Measurements from ENCODE around the gene RRAS.

Gene RRAS

DNA sequence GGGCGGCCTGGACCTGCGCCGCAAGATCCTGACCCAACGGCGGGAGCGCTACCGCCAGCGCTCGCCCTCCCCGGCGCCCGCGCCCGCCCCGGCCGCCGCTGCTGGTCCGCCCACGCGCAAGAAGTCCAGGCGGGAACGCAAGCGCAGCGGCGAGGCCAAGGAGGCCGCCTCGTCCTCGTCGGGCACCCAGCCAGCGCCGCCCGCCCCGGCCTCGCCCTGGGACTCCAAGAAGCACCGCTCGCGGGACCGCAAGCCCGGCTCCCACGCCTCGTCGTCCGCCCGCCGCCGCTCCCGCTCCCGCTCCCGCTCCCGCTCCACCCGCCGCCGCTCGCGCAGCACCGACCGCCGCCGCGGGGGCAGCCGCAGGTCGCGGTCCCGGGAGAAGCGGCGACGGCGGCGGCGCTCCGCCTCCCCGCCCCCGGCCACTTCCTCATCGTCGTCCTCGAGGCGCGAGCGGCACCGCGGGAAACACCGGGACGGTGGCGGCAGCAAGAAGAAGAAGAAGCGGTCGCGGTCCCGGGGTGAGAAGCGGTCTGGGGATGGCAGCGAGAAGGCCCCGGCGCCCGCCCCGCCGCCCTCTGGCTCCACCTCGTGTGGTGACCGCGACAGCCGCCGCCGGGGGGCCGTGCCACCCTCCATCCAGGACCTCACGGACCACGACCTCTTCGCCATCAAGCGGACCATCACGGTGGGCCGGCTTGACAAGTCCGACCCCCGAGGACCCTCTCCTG lies 12.0 kb upstream of the RRAS start:
- Histone ChIP-seq H3K4me3 (ENCODE audit: low read length) (no peak overlapping the region), H3K27ac (ENCODE audit: low read length) (no peak overlapping the region), H3K9ac (ENCODE audit: low read length) (no peak overlapping the region), H3K79me2 (ENCODE audit: low read length) (peaks cover 10% of the 10 kb centered on the region; the same call in 1 of the 2 replicates), H3K4me1 (ENCODE audit: low read length) (no peaks in the 10 kb centered on the region), H3K27me3 (ENCODE audit: low read depth, low read length) (no peaks in the 10 kb centered on the region), H3K4me2 (ENCODE audit: low read length) (no peak overlapping the region), H2AFZ (ENCODE audit: low read depth, low read length) (no peak overlapping the region), H3K36me3 (replicated peaks; ENCODE audit: low read depth, low read length) (peaks cover 61% of the 10 kb centered on the region), H3K9me3 (ENCODE audit: insufficient read depth, low read length) (no peaks in the 10 kb centered on the region), H4K20me1 (ENCODE audit: insufficient read depth, low read length) (0 out of 2 replicates have a peak, but pooled peaks cover 8% of the 10 kb centered on the region)
- no peak for TF ChIP-seq EZH2phosphoT487 (IDR thresholded peaks at IDR 0.05; ENCODE audit: low read depth)
- TF ChIP-seq, protein P1, sequence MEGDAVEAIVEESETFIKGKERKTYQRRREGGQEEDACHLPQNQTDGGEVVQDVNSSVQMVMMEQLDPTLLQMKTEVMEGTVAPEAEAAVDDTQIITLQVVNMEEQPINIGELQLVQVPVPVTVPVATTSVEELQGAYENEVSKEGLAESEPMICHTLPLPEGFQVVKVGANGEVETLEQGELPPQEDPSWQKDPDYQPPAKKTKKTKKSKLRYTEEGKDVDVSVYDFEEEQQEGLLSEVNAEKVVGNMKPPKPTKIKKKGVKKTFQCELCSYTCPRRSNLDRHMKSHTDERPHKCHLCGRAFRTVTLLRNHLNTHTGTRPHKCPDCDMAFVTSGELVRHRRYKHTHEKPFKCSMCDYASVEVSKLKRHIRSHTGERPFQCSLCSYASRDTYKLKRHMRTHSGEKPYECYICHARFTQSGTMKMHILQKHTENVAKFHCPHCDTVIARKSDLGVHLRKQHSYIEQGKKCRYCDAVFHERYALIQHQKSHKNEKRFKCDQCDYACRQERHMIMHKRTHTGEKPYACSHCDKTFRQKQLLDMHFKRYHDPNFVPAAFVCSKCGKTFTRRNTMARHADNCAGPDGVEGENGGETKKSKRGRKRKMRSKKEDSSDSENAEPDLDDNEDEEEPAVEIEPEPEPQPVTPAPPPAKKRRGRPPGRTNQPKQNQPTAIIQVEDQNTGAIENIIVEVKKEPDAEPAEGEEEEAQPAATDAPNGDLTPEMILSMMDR (IDR thresholded peaks at IDR 0.05; ENCODE audit: low read depth, low read length) = no peak

DNA sequence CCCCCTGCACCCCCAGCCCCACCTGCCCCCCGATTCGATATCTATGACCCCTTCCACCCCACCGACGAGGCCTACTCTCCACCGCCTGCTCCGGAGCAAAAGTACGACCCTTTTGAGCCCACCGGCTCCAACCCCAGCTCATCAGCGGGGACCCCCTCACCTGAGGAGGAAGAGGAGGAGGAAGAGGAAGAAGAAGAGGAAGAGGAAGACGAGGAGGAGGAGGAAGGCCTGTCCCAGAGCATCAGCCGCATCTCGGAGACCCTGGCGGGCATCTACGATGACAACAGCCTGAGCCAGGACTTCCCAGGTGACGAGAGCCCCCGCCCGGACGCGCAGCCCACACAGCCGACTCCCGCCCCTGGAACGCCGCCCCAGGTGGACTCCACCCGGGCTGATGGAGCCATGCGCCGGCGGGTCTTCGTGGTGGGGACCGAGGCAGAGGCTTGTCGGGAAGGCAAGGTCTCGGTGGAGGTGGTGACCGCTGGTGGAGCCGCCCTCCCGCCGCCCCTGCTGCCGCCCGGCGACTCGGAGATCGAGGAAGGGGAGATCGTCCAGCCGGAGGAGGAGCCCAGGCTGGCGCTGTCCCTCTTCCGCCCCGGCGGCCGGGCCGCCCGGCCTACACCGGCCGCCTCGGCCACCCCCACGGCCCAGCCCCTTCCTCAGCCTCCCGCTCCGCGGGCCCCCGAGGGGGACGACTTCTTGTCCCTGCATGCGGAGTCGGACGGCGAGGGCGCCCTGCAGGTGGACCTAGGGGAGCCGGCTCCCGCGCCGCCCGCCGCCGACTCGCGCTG lies 11.3 kb upstream of the RRAS start:
- Histone ChIP-seq H3K9me3 (ENCODE audit: insufficient read depth, low read length) (no peaks in the 10 kb centered on the region), H3K4me1 (ENCODE audit: low read length) (no peaks in the 10 kb centered on the region), H3K4me3 (ENCODE audit: low read length) (no peak overlapping the region), H3K36me3 (replicated peaks; ENCODE audit: low read depth, low read length) (peaks cover 59% of the 10 kb centered on the region), H3K4me2 (ENCODE audit: low read length) (no peak overlapping the region), H4K20me1 (ENCODE audit: insufficient read depth, low read length) (0 out of 2 replicates have a peak, but pooled peaks cover 8% of the 10 kb centered on the region), H3K9ac (ENCODE audit: low read length) (no peak overlapping the region), H3K27me3 (ENCODE audit: low read depth, low read length) (no peaks in the 10 kb centered on the region), H2AFZ (ENCODE audit: low read depth, low read length) (no peak overlapping the region), H3K27ac (ENCODE audit: low read length) (no peak overlapping the region), H3K79me2 (ENCODE audit: low read length) (peaks cover 17% of the 10 kb centered on the region; the same call in 1 of the 2 replicates)
- TF ChIP-seq EZH2phosphoT487 (IDR thresholded peaks at IDR 0.05; ENCODE audit: low read depth) = no peak
- TF ChIP-seq, protein P1 (IDR thresholded peaks at IDR 0.05; ENCODE audit: low read depth, low read length) = no peak

DNA sequence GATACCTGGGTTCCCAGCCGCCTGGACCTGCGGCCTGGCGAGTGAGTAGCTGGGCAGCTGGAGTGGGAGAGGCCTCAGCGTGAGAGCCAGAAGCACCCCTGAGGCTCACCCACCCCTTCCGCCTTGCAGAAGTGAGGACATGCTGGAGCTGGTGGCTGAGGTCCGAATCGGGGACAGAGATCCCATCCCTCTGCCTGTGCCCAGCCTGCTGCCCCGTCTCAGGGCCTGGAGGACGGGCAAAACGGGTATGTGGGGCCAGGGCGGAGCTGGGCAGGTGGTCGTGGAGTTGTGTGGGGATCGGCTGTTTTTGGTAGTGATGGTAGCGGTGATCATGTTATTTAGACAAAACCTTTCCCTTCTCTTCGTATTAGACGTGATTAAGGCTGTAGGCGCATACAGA lies 6.6 kb upstream of the RRAS start:
- no peak for TF ChIP-seq EZH2phosphoT487 (IDR thresholded peaks at IDR 0.05; ENCODE audit: low read depth)
- TF ChIP-seq, protein P1 (IDR thresholded peaks at IDR 0.05; ENCODE audit: low read depth, low read length) = no peak
- Histone ChIP-seq H3K79me2 (ENCODE audit: low read length) (peaks cover 58% of the 10 kb centered on the region), H3K4me2 (ENCODE audit: low read length) (no peak overlapping the region), H3K4me1 (ENCODE audit: low read length) (peaks cover 11% of the 10 kb centered on the region), H3K27me3 (ENCODE audit: low read depth, low read length) (no peaks in the 10 kb centered on the region), H3K9ac (ENCODE audit: low read length) (no peak overlapping the region), H3K9me3 (ENCODE audit: insufficient read depth, low read length) (no peaks in the 10 kb centered on the region), H3K27ac (ENCODE audit: low read length) (no peak overlapping the region), H3K4me3 (ENCODE audit: low read length) (no peak overlapping the region), H4K20me1 (ENCODE audit: insufficient read depth, low read length) (peaks cover 12% of the 10 kb centered on the region; the same call in 1 of the 2 replicates), H3K36me3 (replicated peaks; ENCODE audit: low read depth, low read length) (peaks cover 31% of the 10 kb centered on the region), H2AFZ (ENCODE audit: low read depth, low read length) (no peak overlapping the region)

DNA sequence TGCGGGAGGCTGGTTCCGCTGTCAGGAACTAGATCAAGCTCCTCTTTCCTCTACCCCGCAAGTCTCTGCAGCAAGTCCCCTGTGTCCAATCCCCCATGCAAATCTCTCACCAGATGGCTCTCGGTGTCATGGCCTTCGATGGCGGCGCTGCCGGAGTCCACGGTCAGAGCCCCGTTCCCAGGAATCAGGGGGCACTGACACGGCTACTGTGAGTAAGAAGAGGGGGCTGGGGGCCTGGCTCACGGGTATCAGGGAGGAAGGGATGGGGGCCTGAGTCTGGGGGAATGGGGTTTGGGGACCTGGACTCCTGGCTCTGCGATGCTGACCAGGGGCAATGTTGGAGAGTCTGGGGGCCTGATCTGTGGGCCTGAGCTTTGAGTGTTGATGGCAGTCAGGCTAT lies 6.1 kb upstream of the RRAS start:
- Histone ChIP-seq H3K4me1 (ENCODE audit: low read length) (peaks cover 11% of the 10 kb centered on the region), H3K79me2 (ENCODE audit: low read length) (peaks cover 59% of the 10 kb centered on the region), H3K4me2 (ENCODE audit: low read length) (no peak overlapping the region), H3K36me3 (replicated peaks; ENCODE audit: low read depth, low read length) (peaks cover 27% of the 10 kb centered on the region), H3K27ac (ENCODE audit: low read length) (no peak overlapping the region), H2AFZ (ENCODE audit: low read depth, low read length) (no peak overlapping the region), H3K9me3 (ENCODE audit: insufficient read depth, low read length) (no peaks in the 10 kb centered on the region), H3K9ac (ENCODE audit: low read length) (no peak overlapping the region), H3K4me3 (ENCODE audit: low read length) (no peak overlapping the region), H3K27me3 (ENCODE audit: low read depth, low read length) (no peaks in the 10 kb centered on the region), H4K20me1 (ENCODE audit: insufficient read depth, low read length) (peaks cover 12% of the 10 kb centered on the region; the same call in 1 of the 2 replicates)
- no peak for TF ChIP-seq EZH2phosphoT487 (IDR thresholded peaks at IDR 0.05; ENCODE audit: low read depth)
- TF ChIP-seq, protein P1 (IDR thresholded peaks at IDR 0.05; ENCODE audit: low read depth, low read length) = no peak
